ENCODE data around the gene USP13.

Gene USP13

DNA sequence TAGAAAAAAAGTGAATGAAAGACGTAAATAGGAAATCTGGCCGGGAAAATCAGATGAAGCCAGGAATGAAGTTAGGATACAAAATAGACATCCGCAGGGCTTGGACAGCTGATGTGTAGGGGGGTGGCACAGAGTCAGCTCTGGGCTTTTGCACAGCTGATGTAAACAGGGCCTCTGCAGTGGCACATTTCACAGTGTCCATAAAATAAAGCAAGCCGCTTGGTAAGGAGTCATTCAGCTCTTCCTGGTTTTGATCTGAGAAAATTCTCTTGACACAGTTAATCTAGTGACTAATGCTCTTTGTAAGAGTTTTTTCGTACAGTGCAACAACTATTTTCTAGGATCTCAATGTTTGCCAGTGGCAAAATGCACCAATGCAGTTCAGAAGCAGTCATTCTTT lies 153.3 kb downstream of the USP13 start:
- DNase-seq = no peak

DNA sequence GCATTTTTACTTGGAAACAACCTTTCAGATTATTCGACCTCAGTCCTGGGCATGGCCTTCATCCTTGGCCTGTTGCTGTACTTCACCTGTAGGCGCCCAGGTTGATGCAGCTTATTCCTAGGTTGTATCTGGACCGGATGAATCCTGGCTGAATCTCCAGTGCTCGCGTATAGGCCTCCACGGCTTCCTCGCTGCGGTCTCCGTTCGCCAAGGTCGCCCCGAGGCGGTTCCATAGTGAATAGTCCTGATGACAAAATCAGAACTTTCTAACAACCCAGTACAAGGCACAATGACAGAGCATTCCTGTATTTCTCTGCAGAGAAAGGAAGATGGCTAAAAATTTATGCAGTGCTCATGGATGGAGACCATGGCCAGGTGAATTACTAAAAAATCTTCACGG lies 154.7 kb downstream of the USP13 start:
- DNase-seq = no peak

DNA sequence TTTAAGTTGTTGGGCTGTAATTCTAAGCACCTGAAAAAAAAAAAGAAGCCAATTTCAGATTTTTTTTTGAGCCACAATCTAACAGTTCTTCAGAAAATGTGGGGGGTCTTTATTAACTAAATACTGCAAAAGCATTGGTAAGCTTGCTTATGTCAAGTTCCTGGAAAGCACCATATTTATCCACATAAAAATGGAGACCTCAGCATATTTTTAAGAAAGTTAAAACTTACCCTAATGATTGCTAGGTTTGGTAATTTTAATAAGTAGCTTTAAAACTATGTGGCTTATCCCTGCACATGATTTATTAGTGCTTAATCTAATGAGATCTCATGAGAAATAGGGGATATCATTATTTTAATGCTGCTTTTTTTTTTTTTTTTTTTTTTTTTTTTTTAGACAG lies 156.8 kb downstream of the USP13 start:
- DNase-seq = no peak

DNA sequence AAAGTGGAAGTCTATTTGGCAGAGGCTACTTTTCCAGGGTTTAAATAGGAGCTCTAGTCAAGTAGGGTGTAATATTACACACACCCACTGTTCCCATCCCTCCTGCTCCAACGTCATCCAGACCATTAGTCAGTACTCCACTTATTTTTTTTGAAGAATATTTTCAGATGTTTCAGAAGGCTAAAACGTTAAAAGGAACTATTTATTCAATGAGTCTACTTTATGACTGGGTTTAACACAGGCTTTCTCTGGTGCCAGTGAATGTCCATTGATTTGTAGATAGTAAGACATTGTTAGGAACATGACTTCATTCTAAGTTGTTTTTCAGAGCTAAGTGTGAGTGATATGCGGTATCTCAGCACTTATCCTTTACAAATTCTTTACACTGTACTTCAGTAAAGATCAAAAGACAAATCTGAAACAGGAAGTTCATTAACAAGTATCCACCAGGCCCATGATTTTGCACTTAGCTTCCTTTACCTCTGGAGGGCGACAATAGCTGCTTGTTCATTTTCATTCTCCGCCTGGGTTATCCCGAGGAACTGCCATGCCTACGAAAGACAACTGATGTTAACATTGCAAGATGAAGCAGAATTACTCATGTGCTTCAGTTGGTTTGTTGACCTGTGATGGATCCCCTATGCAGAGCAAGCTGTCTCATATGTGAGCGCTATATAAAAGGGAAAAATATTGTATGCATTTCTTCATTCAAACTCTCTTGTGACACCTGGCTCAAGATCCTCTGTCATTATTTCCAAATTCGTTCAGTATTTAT lies 158.7 kb downstream of the USP13 start:
- no peak for DNase-seq

DNA sequence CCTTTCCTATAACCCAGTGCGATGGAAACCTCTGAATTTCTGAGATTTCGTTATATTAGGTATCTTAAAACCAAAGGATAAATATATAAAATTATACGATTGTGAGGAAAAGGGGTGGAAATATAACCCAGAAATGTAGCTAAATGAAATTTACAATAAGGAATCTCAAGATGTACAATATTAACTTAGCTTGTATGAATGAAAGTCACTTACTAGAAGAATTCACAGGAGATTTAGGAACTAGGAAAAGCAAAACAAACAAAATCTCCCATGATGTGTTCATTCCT lies 159.2 kb downstream of the USP13 start:
- DNase-seq = no peak

DNA sequence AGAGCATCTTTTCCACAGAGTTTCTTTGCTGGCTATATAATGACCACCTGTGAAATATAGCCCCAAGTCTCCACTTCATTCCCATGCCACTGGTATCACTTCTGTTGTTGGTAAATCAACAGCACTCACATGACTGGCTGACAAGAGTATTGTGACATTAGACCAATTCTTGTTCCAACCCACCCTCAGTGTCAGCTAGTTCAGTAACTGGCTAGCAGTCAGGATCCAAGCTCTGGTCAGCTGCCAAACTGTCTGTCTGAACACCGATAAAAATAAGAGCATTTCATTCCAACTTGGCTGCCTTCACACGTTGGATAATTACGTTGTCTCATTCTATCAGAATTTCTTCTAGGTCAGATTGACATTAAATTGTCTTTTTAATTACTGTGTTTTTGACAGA lies 166.5 kb downstream of the USP13 start:
- no peak for DNase-seq

DNA sequence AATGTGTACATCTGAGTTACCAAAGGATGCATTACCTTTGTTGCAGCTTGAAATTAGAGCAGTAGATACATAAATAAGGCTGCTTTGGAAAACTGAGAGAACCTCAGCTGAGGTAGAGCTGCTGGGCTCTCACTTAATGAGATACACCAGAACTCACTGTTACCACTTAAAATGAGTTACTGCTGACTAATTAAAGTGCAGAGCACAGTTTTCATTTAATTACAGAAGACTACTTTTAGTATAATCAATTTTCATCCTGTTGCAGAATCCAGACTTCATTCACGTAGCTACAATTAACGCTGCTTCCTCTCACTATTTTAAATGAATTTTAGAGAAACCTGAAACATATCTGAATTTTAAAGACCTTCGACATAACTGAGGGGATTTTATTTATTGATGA lies 169.5 kb downstream of the USP13 start:
- DNase-seq = no peak

DNA sequence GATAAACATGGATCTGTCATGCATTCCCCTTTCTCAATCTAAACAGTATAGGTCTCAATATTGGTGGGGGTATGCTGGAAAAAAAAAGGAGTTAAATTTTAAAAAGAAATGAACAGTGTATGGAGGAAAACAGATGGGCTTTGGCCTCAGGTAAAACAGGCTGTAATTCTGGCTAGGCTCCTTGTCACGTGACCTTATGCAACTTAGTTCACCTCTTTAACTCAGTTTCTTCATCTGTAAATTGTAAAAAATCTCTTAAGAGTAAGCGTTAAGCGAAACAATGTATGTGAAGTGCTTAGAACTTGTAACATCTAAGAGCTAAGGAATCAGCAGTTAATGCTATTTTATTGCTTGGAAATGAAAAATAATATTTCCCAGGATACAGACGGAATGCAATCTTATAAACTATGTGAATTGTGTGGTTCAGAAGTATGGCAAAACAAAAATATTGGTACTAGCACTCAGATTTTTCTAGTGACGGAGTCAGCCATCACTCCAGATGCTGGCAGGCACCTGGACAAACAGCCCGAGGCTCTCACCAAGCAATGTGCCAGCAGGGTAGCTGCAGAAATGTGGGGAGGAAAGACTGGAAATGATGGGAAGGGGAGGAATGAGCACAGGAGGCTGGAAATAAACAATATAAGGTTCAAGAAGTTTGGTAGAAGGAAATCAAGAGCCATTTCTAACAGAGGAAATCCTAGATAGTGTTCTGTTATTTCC lies 172.8 kb downstream of the USP13 start:
- no peak for DNase-seq

DNA sequence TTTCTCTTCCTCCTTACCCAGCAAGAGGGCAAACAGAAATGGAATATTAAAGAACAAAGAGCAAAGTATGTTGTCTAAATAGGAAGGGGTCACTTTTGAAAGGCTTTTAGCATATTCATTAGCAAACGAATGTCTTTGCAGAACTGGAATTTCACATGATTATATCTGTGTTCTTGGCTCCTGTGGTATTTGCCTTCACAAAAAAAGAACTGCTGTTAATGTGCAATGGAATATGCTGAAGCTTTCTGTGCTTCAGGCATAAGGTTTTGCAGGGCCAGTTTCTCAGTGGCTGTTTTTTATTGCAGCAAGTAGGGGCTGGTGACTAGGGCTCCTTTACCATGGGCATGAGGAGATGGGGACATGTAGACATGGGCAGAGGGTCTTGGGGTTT lies 173.4 kb downstream of the USP13 start:
- DNase-seq = no peak

DNA sequence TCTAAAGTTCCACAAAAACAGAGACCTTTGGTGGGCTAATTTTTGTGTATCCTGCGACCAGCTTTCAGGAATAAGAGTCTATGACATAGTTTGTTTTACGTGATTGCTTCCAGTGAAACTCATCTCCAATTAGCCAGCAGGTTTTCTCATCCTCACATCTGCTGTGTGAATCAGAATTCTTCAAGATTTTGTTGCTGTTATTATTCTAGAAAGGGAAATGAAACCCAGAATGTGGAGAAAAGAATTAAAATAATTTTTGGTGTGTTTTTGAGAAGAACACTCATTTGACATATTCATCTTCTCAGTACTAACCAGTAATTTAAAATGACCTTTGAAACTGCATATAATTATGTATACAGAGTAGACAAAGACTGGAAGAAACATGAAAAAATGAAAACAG lies 175.9 kb downstream of the USP13 start:
- no peak for DNase-seq

DNA sequence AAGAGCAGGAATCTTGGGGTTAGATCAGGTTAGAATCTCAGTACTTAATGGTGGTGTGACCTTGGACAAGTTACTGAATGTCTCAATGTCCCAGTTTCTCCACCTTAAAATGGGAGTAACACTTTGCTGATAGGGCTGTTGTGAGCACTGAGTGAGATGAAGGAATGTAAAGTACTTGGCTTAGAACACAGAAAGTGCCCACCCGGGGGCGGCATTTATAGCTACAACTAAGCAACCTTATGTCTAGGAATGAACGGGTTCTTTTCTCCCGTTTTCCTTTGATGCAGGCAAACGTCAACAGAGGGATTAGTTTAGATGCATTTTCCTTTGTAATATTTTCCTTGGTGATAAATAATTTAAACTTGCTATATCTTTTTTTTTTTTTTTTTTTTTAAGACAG lies 176.6 kb downstream of the USP13 start:
- no peak for DNase-seq

DNA sequence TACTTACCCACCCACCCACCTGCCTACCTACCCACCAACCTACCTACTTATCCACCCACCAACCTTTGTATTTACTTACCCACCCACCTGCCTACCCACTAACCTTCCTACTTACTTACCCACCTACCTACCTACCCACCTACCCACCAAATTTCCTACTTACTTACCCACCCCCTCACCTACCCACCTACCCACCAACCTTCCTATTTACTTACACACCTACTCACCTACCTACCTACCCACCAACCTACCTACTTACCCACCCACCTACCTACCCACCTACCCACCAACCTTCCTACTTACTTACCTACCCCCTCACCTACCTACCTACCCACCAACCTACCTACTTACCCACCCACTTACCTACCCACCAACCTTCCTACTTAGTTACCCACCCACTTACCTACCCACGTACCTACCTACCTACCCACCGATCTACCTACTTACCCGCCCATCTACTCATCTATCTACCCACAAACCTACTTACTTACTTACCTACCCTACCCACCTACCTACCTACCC lies 179.6 kb downstream of the USP13 start:
- no peak for DNase-seq

DNA sequence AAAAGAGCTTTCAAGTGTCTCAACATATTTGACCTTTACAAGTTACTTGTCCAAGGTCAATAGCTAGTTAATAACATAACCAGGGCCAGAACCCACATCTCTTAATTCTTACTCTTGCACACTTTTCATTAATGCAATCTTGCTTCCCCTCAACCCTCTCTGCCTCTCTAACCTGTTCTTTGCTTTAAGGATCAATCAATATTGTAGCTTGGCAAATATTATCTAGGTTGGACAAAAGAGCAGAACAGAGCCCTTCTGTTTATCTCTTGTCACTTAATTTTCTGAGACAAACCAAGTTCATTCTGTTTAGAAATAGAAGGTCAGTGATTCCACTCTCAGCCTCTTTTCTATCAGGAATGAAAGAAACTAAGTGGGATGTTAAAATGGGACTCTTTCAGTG lies 180.5 kb downstream of the USP13 start:
- no peak for DNase-seq

DNA sequence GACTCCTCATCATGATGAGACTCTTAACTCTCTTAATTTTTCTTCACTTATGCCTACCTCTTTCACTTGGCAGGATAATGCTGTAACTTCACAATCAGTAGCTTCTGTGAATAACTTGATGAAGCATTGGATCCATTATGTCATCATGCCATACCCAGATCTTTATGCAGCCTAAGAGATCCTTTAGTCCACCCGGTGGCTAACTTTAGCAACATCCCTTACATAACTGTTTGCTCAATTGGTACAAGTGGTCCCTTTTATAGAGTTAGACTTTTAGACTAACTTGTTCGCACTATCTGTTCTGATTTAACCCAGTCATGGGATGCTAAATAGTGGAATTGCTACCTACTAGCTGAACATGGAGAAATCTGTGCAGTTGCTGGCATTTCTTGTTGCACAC lies 184.5 kb downstream of the USP13 start:
- no peak for DNase-seq
